ENCODE measurements around the gene TLR4. TPM values are rescaled to one million over a fixed set of nuclear protein-coding genes. Genes with fewer than 3 reads are reported as not detected.

Gene TLR4
- total and polyA plus RNA-seq, 9 of the 15 experiments (the other 6 are each of a cell fraction or from before 2014, with no cell fraction given), result 0.02 TPM; not detected in 8

DNA sequence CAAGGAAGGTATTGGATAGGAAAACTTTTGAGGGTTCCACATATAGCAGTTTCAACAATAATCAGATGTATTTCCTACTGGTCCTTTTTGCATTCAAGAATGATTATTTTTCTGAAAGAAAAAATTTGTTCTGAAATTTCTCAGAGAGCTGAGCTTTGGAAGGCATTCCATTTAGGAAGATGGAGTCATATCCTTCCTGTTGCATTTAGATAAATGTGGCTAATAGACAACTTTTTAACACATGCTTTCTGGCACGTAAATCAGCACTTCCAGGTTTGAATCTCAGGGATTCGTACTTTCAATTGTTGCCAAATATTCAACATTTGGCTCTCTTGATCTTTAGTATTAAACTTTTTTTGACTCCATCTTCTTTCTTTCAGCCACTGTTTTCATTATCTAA is 24.8 kb upstream of the TLR4 start:
- ATAC-seq, result no peak
- no TSS peak for BruUV-seq (replicated peaks)
- FAIRE-seq, result no peak

DNA sequence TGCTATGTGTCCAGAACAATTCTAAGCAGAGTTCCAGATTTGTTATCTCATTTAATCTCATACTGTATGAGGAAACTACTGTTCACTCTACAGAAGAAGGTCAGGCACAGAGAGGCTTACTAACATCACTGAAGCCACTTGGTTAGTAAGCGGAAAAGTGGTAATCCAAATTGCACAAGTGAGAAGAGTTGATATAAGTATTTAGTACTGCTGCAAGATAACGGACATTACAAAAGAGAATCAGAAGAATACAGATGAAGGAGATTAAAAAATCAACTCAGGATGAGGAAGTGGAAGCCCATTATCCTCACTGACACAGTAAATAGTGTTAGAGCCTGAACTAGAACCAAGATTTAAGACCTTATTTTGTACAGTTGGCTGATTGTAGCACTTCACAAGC is 22.3 kb upstream of the TLR4 start:
- POLR2A ChIA-PET, result no interaction called here
- 0% methylated on average over 2 of the region's 2 CpGs for WGBS (ENCODE audit: insufficient coverage, low coverage, missing lambda C conversion rate)
- no peak overlapping the region for H3K9ac ChIP-seq (ENCODE audit: insufficient read depth in 1 of 2, low read depth in 2 of 2, low read length in 2 of 2)
- CTCF ChIA-PET (ENCODE audit: low intra/inter-chr PET ratio), result no interaction called here
- H4K20me1 ChIP-seq (replicated peaks; ENCODE audit: control insufficient read depth, insufficient read depth, low read length), result no peaks in the 10 kb centered on the region
- H3K79me2 ChIP-seq (ENCODE audit: control insufficient read depth, insufficient read depth, low read length), result no peaks in the 10 kb centered on the region
- H3K4me1 ChIP-seq (replicated peaks in 1 of 2; ENCODE audit: control insufficient read depth in 2 of 2, insufficient read depth in 2 of 2, low read length in 2 of 2), result no peaks in the 10 kb centered on the region
- no peaks in the 10 kb centered on the region for H3K27me3 ChIP-seq (ENCODE audit: control insufficient read depth in 2 of 2, insufficient read depth in 2 of 2, low read length in 2 of 2)
- H3K9me3 ChIP-seq (replicated peaks; ENCODE audit: control insufficient read depth, insufficient read depth, low read depth, low read length), result 0 out of 2 replicates have a peak, but pooled peaks cover 2% of the 10 kb centered on the region
- no peaks in the 10 kb centered on the region for H3K9me1 ChIP-seq (ENCODE audit: control insufficient read depth, insufficient read depth, low read length)
- BruUV-seq (replicated peaks), result no TSS peak
- intact Hi-C loops (cut with micrococcal nuclease) (no loop called here), in situ Hi-C loops (cut with MboI) (no loop called here)
- no peak for ATAC-seq
- no peak for DNase-seq (ENCODE audit: extremely low read depth in 1 of 4, low spot score in 3 of 4)
- no peaks in the 10 kb centered on the region for H3K36me3 ChIP-seq (ENCODE audit: control insufficient read depth, insufficient read depth, low read length)
- no peak overlapping the region for H3K4me3 ChIP-seq
- no peak overlapping the region for H2AFZ ChIP-seq (ENCODE audit: low read depth, low read length)
- H3K27ac ChIP-seq (ENCODE audit: extremely low read depth, low read depth, low read length), result no peak overlapping the region
- FAIRE-seq, result no peak
- no peak overlapping the region for H3K4me2 ChIP-seq (ENCODE audit: insufficient read depth, low read length)
- TF ChIP-seq HMG20A (CRISPR knock-in tag; conservative IDR thresholded peaks at IDR 0.05), result no peak
- no peak for TF ChIP-seq RBM25 (IDR thresholded peaks at IDR 0.05; ENCODE audit: low read depth, low read length, severe bottlenecking)
- no peak for TF ChIP-seq PRMT5 (CRISPR knock-in tag; IDR thresholded peaks at IDR 0.05)
- no peak for TF ChIP-seq EGR1 (conservative IDR thresholded peaks at IDR 0.05)
- TF ChIP-seq, protein P1, sequence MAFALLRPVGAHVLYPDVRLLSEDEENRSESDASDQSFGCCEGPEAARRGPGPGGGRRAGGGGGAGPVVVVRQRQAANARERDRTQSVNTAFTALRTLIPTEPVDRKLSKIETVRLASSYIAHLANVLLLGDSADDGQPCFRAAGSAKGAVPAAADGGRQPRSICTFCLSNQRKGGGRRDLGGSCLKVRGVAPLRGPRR (CRISPR knock-in tag; IDR thresholded peaks at IDR 0.05), result no peak
- no peak for TF ChIP-seq POLR2H (tag; IDR thresholded peaks at IDR 0.05; ENCODE audit: low read depth)
- TF ChIP-seq CHD2 (IDR thresholded peaks at IDR 0.05; ENCODE audit: low read depth, low read length), result no peak
- no peak for TF ChIP-seq TAF9B (IDR thresholded peaks at IDR 0.05; ENCODE audit: partially characterized antibody)
- no peak for TF ChIP-seq ASH1L (IDR thresholded peaks at IDR 0.05; ENCODE audit: borderline replicate concordance, low read depth, partially characterized antibody)
- no peak for TF ChIP-seq YY1 (IDR thresholded peaks at IDR 0.05; ENCODE audit: borderline replicate concordance in 1 of 3, control insufficient read depth in 1 of 3, extremely low read depth in 1 of 3, insufficient read depth in 3 of 3, insufficient read length in 1 of 3, insufficient replicate concordance in 2 of 3, low read depth in 1 of 3, low read length in 2 of 3)
- no peak for TF ChIP-seq PHF21A (IDR thresholded peaks at IDR 0.05; ENCODE audit: borderline replicate concordance, low read depth)
- TF ChIP-seq, protein P2, sequence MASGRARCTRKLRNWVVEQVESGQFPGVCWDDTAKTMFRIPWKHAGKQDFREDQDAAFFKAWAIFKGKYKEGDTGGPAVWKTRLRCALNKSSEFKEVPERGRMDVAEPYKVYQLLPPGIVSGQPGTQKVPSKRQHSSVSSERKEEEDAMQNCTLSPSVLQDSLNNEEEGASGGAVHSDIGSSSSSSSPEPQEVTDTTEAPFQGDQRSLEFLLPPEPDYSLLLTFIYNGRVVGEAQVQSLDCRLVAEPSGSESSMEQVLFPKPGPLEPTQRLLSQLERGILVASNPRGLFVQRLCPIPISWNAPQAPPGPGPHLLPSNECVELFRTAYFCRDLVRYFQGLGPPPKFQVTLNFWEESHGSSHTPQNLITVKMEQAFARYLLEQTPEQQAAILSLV (tag; IDR thresholded peaks at IDR 0.05), result no peak
- TF ChIP-seq ZFP1 (CRISPR knock-in tag; IDR thresholded peaks at IDR 0.05), result no peak

More for the DNA sequence above, 24.8 kb upstream of the TLR4 start:
- Histone ChIP-seq H3K9me3 (replicated peaks; ENCODE audit: control insufficient read depth, insufficient read depth, low read depth, low read length) (no peaks in the 10 kb centered on the region), H3K79me2 (ENCODE audit: control insufficient read depth, insufficient read depth, low read length) (no peaks in the 10 kb centered on the region), H3K36me3 (ENCODE audit: control insufficient read depth, insufficient read depth, low read length) (no peaks in the 10 kb centered on the region), H2AFZ (ENCODE audit: low read depth, low read length) (no peak overlapping the region), H3K27me3 (ENCODE audit: control insufficient read depth in 2 of 2, insufficient read depth in 2 of 2, low read length in 2 of 2) (no peaks in the 10 kb centered on the region), H3K4me2 (ENCODE audit: insufficient read depth, low read length) (no peak overlapping the region), H4K20me1 (replicated peaks; ENCODE audit: control insufficient read depth, insufficient read depth, low read length) (no peaks in the 10 kb centered on the region), H3K9me1 (ENCODE audit: control insufficient read depth, insufficient read depth, low read length) (no peaks in the 10 kb centered on the region), H3K9ac (ENCODE audit: insufficient read depth in 1 of 2, low read depth in 2 of 2, low read length in 2 of 2) (no peak overlapping the region), H3K4me3 (no peak overlapping the region), H3K27ac (ENCODE audit: extremely low read depth, low read depth, low read length) (no peak overlapping the region), H3K4me1 (replicated peaks in 1 of 2; ENCODE audit: control insufficient read depth in 2 of 2, insufficient read depth in 2 of 2, low read length in 2 of 2) (no peaks in the 10 kb centered on the region)
- intact Hi-C loops (cut with micrococcal nuclease) (no loop called here), in situ Hi-C loops (cut with MboI) (no loop called here)
- 0% methylated on average over 2 of the region's 2 CpGs for WGBS (ENCODE audit: insufficient coverage, low coverage, missing lambda C conversion rate)
- POLR2A ChIA-PET, result no interaction called here
- TF ChIP-seq DIDO1 (tag; IDR thresholded peaks at IDR 0.05; ENCODE audit: low read depth), result no peak
- TF ChIP-seq TEAD1 (CRISPR knock-in tag; IDR thresholded peaks at IDR 0.05), result no peak
- TF ChIP-seq RBM14 (IDR thresholded peaks at IDR 0.05; ENCODE audit: borderline replicate concordance, insufficient read depth, low read depth, low read length), result no peak
- no peak for TF ChIP-seq ZC3H8 (IDR thresholded peaks at IDR 0.05)
- DNase-seq (ENCODE audit: extremely low read depth in 1 of 4, low spot score in 3 of 4), result no peak
- CTCF ChIA-PET (ENCODE audit: low intra/inter-chr PET ratio), result no interaction called here

Data from K562 (cell line).